T-cell (primary cell): ENCODE measurements around the gene SNRPA. TPM values are rescaled to one million over a fixed set of nuclear protein-coding genes. Genes with fewer than 3 reads are reported as not detected.

Experiments
- ATAC-seq, 4 experiments: fragments of 200-7000 bp in 3 of 4; fragments of 150-1000 bp in 1 of 4; cut with Tn5 transposase; replicated peaks in 1 of 4; 1 replicate in 3 of 4; 2 replicates in 1 of 4; pipeline ENCODE4 v1.10.0; 2021; ENCODE audit warnings: moderate library complexity in 3 of 4, mild to moderate bottlenecking in 2 of 4, moderate number of reproducible peaks in 1 of 4
- CTCF ChIA-PET, 2 donors: fragments of 300-600 bp; sonication (Branson Sonifier 250); formaldehyde crosslinking; loops; one replicate each; lab custom pipeline; 2022; ENCODE audit warnings: antibody characterized with exemption in 2 of 2; lab: Charles Lee
- POLR2A ChIA-PET, 2 donors: fragments of 300-600 bp; sonication (Branson Sonifier 250); formaldehyde crosslinking; loops; one replicate each; lab custom pipeline; 2022; ENCODE audit warnings: antibody characterized with exemption in 2 of 2; lab: Charles Lee
- DNase-seq, 35 experiments: peaks; one replicate each; pipeline versions ENCODE4 v3.0.0 to v3.0.0-alpha.2; 2013 to 2023
- H3K27ac ChIP-seq: one replicate; pipeline ENCODE4 v1.5.1; 2013; ENCODE audit warnings: low read length
- H3K27me3 ChIP-seq, 2 experiments: replicated peaks in 1 of 2; 1 replicate in 1 of 2; 2 replicates in 1 of 2; pipeline versions ENCODE4 v1.6.1 to v1.7.0; 2013; ENCODE audit warnings: low read length in 1 of 2, mixed read lengths in 1 of 2; ENCODE audit not compliant: control insufficient read depth in 2 of 2, insufficient read depth in 2 of 2; ENCODE audit errors: extremely low read depth in 1 of 2
- H3K36me3 ChIP-seq, 2 donors: 1 replicate in 1 of 2; 2 replicates in 1 of 2; pipeline versions ENCODE4 v1.6.1 to v1.7.0; 2013; ENCODE audit warnings: low read length in 1 of 2; ENCODE audit not compliant: control insufficient read depth in 2 of 2, insufficient read depth in 1 of 2; ENCODE audit errors: extremely low read depth in 1 of 2
- H3K4me1 ChIP-seq, 2 experiments: 1 replicate in 1 of 2; 2 replicates in 1 of 2; pipeline versions ENCODE4 v1.6.1 to v1.7.0; 2013; ENCODE audit warnings: low read length in 2 of 2, mixed read lengths in 1 of 2; ENCODE audit not compliant: insufficient read depth in 2 of 2, control insufficient read depth in 1 of 2; ENCODE audit errors: extremely low read depth in 1 of 2
- H3K4me3 ChIP-seq, 2 donors: 1 replicate in 1 of 2; 2 replicates in 1 of 2; pipeline versions ENCODE4 v1.5.1 to v1.7.0; 2013; ENCODE audit warnings: mild to moderate bottlenecking in 2 of 2, low read length in 1 of 2, moderate library complexity in 1 of 2; ENCODE audit not compliant: control insufficient read depth in 1 of 2; ENCODE audit errors: extremely low read depth in 1 of 2
- H3K9me3 ChIP-seq: 2 replicates; pipeline ENCODE4 v1.7.0; 2013
- H3K27ac Mint-ChIP-seq, 2 donors: one replicate each; pipeline ENCODE4 v1.8.0; 2020 to 2021; ENCODE audit warnings: mild to moderate bottlenecking in 2 of 2, mixed read lengths in 2 of 2
- H3K27me3 Mint-ChIP-seq, 2 donors: one replicate each; pipeline ENCODE4 v1.8.0; 2021 to 2022; ENCODE audit warnings: mixed read lengths in 2 of 2
- H3K36me3 Mint-ChIP-seq: one replicate; pipeline ENCODE4 v1.8.0; 2021; ENCODE audit warnings: mixed read lengths
- H3K4me1 Mint-ChIP-seq, 3 donors: one replicate each; pipeline ENCODE4 v1.8.0; 2020 to 2022; ENCODE audit warnings: mixed read lengths in 3 of 3, mild to moderate bottlenecking in 1 of 3
- H3K4me3 Mint-ChIP-seq, 3 donors: one replicate each; pipeline ENCODE4 v1.8.0; 2020 to 2022; ENCODE audit warnings: mild to moderate bottlenecking in 3 of 3, mixed read lengths in 3 of 3, moderate library complexity in 3 of 3
- H3K9me3 Mint-ChIP-seq, 3 donors: one replicate each; pipeline ENCODE4 v1.8.0; 2020 to 2022; ENCODE audit warnings: mixed read lengths in 3 of 3
- WGBS: methylation state at CpG from one replicate; pipeline ENCODE4 v1.1.5; 2013; ENCODE audit warnings: missing lambda C conversion rate; ENCODE audit not compliant: insufficient coverage; 5-methylcytosine and 5-hydroxymethylcytosine counted together
- total RNA-seq, 35 experiments: library from RNA in 6 of 35; stranded (reverse) in 6 of 35; fragments of 120-200 nt in 1 of 35; gene quantifications; one replicate each; pipeline versions ENCODE4 v1.2.1 to v1.2.4 and lab custom pipeline; 2013 to 2026

SNRPA gene
- total RNA-seq, 5 donors from 2014 or later (not counting 1 experiment from before 2014, with no cell fraction given) = 65.2 to 101 (median 79.1) TPM

DNA sequence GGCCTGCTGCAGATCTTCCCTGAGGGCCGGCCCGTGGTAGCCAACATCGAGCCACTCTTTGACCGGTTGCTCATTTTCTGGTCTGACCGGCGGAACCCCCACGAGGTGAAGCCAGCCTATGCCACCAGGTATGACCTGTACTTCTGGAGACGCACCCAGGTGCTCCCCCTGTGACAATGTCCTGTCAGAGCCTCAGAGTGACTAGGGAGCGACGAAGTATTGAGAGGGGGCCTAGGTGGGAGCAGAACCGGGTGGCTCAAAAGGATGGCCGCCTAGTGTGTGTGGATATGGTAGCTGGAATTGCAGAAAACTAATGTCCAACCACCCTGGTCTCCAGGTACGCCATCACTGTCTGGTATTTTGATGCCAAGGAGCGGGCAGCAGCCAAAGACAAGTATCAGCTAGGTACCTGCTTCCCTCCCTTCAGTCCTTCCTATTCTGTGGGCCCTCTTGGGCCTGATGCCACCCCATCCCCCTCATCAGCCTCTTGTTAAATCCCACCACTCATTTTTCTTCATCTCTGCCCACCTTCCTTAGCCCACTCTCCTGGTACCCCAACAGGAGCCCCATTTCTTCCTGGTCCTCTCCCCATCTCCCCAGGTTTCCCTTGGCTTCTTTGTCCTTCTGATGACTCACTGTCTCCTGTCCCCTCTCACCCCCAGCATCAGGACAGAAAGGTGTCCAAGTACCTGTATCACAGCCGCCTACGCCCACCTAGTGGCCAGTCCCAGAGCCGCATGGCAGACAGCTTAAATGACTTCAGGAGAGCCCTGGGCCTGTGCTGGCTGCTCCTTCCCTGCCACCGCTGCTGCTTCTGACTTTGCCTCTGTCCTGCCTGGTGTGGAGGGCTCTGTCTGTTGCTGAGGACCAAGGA is 56.4 kb downstream of the SNRPA start:
- H3K36me3 Mint-ChIP-seq = peaks cover 14% of the 10 kb centered on the region
- no peaks in the 10 kb centered on the region for H3K27me3 Mint-ChIP-seq
- peaks cover 85 to 96% (median 95%) of the 10 kb centered on the region in 3 donors for H3K4me1 Mint-ChIP-seq
- Histone ChIP-seq H3K4me3 (peak overlapping the region; percentile 6 to 38), H3K9me3 (no peaks in the 10 kb centered on the region), H3K27ac (peak overlapping the region; percentile 85), H3K27me3 (peaks cover 0 to 5% of the 10 kb centered on the region in 2 experiments), H3K4me1 (peaks cover 58 to 99% of the 10 kb centered on the region in 2 experiments), H3K36me3 (peaks cover 7 to 48% of the 10 kb centered on the region in 2 donors)
- no peaks in the 10 kb centered on the region for H3K9me3 Mint-ChIP-seq
- H3K27ac Mint-ChIP-seq = peak overlapping the region; percentile 96 to 99
- WGBS = 81% methylated on average over 16 of the region's 18 CpGs
- no peak for ATAC-seq
- peak in 1 of 35 experiments; percentile 34 for DNase-seq
- H3K4me3 Mint-ChIP-seq = peak overlapping the region; percentile 58 to 93 (median 84)
- ChIA-PET POLR2A (interaction anchor here (0.5 to 1.6 kb wide), 3 partner anchors 30 to 141 kb away, joined by 3 to 10 read pairs (median 3); no protein-coding TSS in a partner anchor), CTCF (interaction anchor here (0.5 to 2.1 kb wide), 7 partner anchors 9 to 663 kb away, joined by 4 to 19 read pairs (median 9); partner anchors contain the start of genes ACTMAP (in 1 of the 2), EGLN2 (in 1 of the 2) and RAB4B (in 1 of the 2))

DNA sequence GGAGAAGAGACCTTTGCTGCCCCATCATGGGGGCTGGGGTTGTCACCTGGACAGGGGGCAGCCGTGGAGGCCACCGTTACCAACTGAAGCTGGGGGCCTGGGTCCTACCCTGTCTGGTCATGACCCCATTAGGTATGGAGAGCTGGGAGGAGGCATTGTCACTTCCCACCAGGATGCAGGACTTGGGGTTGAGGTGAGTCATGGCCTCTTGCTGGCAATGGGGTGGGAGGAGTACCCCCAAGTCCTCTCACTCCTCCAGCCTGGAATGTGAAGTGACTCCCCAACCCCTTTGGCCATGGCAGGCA is 57.0 kb downstream of the SNRPA start:
- Histone ChIP-seq H3K9me3 (no peaks in the 10 kb centered on the region), H3K4me1 (peaks cover 55 to 94% of the 10 kb centered on the region in 2 experiments), H3K36me3 (peaks cover 2 to 42% of the 10 kb centered on the region in 2 donors), H3K4me3 (no peak overlapping the region), H3K27me3 (peaks cover 0 to 5% of the 10 kb centered on the region in 2 experiments), H3K27ac (peak overlapping the region; percentile 85)
- no CpG with 5 or more reads among the region's 2 CpGs for WGBS
- no peak for DNase-seq
- peaks cover 84 to 96% (median 95%) of the 10 kb centered on the region in 3 donors for H3K4me1 Mint-ChIP-seq
- H3K27me3 Mint-ChIP-seq = no peaks in the 10 kb centered on the region
- H3K9me3 Mint-ChIP-seq = no peaks in the 10 kb centered on the region
- H3K27ac Mint-ChIP-seq = peak overlapping the region; percentile 96 to 99
- ChIA-PET POLR2A (interaction anchor here in 1 of 2 donors (0.5 kb wide), 1 partner anchor 117 kb away, joined by 4 read pairs; the partner anchor contains the start of gene NUMBL), CTCF (interaction anchor here in 1 of 2 donors (1.8 to 2.1 kb wide), 2 partner anchors 12 to 30 kb away, joined by 10 to 19 read pairs; partner anchors contain the start of gene RAB4B)
- H3K36me3 Mint-ChIP-seq = peaks cover 14% of the 10 kb centered on the region
- H3K4me3 Mint-ChIP-seq = peak overlapping the region in 1 of 3 donors; percentile 93
- no peak for ATAC-seq

DNA sequence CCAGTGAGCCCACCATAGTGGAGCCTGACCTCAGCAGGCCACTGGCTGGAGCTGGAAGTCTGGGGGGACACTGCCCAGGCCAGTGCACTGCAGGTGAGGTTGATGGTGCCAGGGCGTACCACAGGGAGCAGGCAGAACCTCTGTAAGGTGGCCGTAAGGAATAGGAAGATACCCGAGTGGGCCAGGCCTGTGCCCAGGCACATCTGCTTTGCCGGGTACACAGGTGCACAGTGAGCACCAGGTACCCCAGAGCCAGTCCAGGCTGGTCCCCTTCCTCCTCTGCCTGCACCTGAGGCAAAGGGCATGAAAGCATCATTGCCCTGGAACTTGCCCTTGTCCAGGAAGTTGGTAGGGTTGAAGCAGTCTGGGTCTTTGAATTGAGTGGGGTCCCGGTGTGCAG is 57.5 kb downstream of the SNRPA start:
- H3K9me3 ChIP-seq = no peaks in the 10 kb centered on the region
- H3K4me1 Mint-ChIP-seq = peaks cover 78 to 93% (median 91%) of the 10 kb centered on the region in 3 donors
- H3K27ac ChIP-seq = peak overlapping the region; percentile 15
- no peak for DNase-seq
- H3K27ac Mint-ChIP-seq = peak overlapping the region; percentile 96 to 99
- H3K4me1 ChIP-seq = peaks cover 49 to 89% of the 10 kb centered on the region in 2 experiments
- peaks cover 0 to 5% of the 10 kb centered on the region in 2 experiments for H3K27me3 ChIP-seq
- no peaks in the 10 kb centered on the region for H3K9me3 Mint-ChIP-seq
- peaks cover 14% of the 10 kb centered on the region for H3K36me3 Mint-ChIP-seq
- H3K36me3 ChIP-seq = peaks cover 0 to 38% of the 10 kb centered on the region in 2 donors
- POLR2A ChIA-PET = interaction anchor here in 1 of 2 donors (0.5 kb wide), 1 partner anchor 118 kb away, joined by 4 read pairs; the partner anchor contains the start of gene NUMBL
- H3K27me3 Mint-ChIP-seq = no peaks in the 10 kb centered on the region
- H3K4me3 Mint-ChIP-seq = peak overlapping the region in 2 of 3 donors; percentile 17 to 93
- no peak for ATAC-seq
- H3K4me3 ChIP-seq = no peak overlapping the region
- 93% methylated on average over 3 of the region's 5 CpGs for WGBS
- CTCF ChIA-PET = no interaction called here

- ChIA-PET CTCF (no interaction called here), POLR2A (no interaction called here)
- peaks cover 10% of the 10 kb centered on the region for H3K36me3 Mint-ChIP-seq
- Histone ChIP-seq H3K27ac (no peak overlapping the region), H3K4me1 (peaks cover 42 to 79% of the 10 kb centered on the region in 2 experiments), H3K27me3 (peaks cover 0 to 5% of the 10 kb centered on the region in 2 experiments), H3K36me3 (peaks cover 0 to 38% of the 10 kb centered on the region in 2 donors), H3K4me3 (no peak overlapping the region), H3K9me3 (no peaks in the 10 kb centered on the region)
- DNase-seq = no peak
- H3K9me3 Mint-ChIP-seq = no peaks in the 10 kb centered on the region
- H3K4me3 Mint-ChIP-seq = peak overlapping the region in 1 of 3 donors; percentile 96
- H3K27ac Mint-ChIP-seq = peak overlapping the region in 1 of 2 donors; percentile 48
- no peaks in the 10 kb centered on the region for H3K27me3 Mint-ChIP-seq
- whole genome bisulfite sequencing = 91% methylated on average over 28 of the region's 39 CpGs
- ATAC-seq = no peak
- peaks cover 68 to 84% (median 82%) of the 10 kb centered on the region in 3 donors for H3K4me1 Mint-ChIP-seq
Observed at GRCh38 chr19:40809358-40810086, 58.5 kb downstream of the SNRPA start.

DNA sequence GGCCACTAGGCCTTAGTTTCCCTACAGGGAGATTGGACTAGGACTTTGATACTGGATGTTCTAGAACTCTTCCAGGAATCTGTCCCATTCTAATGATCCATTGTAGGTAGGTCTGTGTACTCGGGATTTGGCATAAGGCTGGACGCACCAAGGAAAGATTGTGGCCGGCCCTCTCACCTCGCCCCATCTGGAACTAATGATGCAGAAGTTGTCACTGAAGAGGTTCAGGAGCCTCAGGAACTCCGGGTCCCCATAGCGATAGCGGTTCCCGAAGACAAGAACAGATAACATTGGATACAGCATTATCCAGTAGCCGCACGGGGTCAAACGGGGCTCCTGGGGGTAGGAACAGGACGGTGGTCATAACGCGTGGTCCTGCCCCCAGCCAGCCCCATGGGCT is 59.2 kb downstream of the SNRPA start:
- no peak for DNase-seq
- Mint-ChIP-seq H3K4me1 (peaks cover 62 to 82% (median 77%) of the 10 kb centered on the region in 3 donors), H3K27ac (peak overlapping the region in 1 of 2 donors; percentile 48), H3K4me3 (peak overlapping the region; percentile 84 to 96 (median 89)), H3K9me3 (no peaks in the 10 kb centered on the region), H3K36me3 (peaks cover 6% of the 10 kb centered on the region), H3K27me3 (no peaks in the 10 kb centered on the region)
- peaks cover 0 to 5% of the 10 kb centered on the region in 2 experiments for H3K27me3 ChIP-seq
- 100% methylated on average over 3 of the region's 14 CpGs for WGBS
- ChIA-PET CTCF (no interaction called here), POLR2A (no interaction called here)
- H3K4me3 ChIP-seq = no peak overlapping the region
- H3K4me1 ChIP-seq = peaks cover 36 to 73% of the 10 kb centered on the region in 2 experiments
- H3K36me3 ChIP-seq = peaks cover 0 to 38% of the 10 kb centered on the region in 2 donors
- ATAC-seq = no peak
- no peaks in the 10 kb centered on the region for H3K9me3 ChIP-seq
- H3K27ac ChIP-seq = no peak overlapping the region
